Kidney (tissue), 14 donors: ENCODE results near the gene NPVF. TPM values are rescaled to one million over a fixed set of nuclear protein-coding genes. Genes with fewer than 3 reads are reported as not detected.

Experiments
- DNase-seq, 5 donors: peaks; one replicate each; pipeline ENCODE4 v3.0.0-alpha.2; 2013 to 2020
- FAIRE-seq: peaks from 2 replicates; lab custom pipeline; 2012; peaks lifted over from hg19 to GRCh38; lab: Jason Lieb, UNC
- H3K27ac ChIP-seq, 2 donors: one replicate each; pipeline ENCODE4 v1.7.0; 2013; ENCODE audit warnings: low read depth in 2 of 2, low read length in 2 of 2, inconsistent platforms in 1 of 2
- H3K27me3 ChIP-seq: one replicate; pipeline ENCODE4 v1.7.1; 2013; ENCODE audit warnings: low read length, inconsistent platforms; ENCODE audit not compliant: control insufficient read depth, insufficient read depth
- H3K36me3 ChIP-seq, 3 donors: one replicate each; pipeline versions ENCODE4 v1.7.0 to v1.7.1; 2013; ENCODE audit warnings: low read length in 3 of 3, control low read depth in 1 of 3, inconsistent platforms in 1 of 3; ENCODE audit not compliant: insufficient read depth in 3 of 3, control insufficient read depth in 2 of 3
- H3K4me1 ChIP-seq, 3 donors: one replicate each; pipeline versions ENCODE4 v1.7.0 to v1.7.1; 2013; ENCODE audit warnings: low read length in 3 of 3, inconsistent platforms in 1 of 3, low read depth in 1 of 3; ENCODE audit not compliant: control insufficient read depth in 2 of 3, insufficient read depth in 2 of 3
- H3K4me3 ChIP-seq, 3 donors: one replicate each; pipeline versions ENCODE4 v1.7.0 to v1.8.1; 2013; ENCODE audit warnings: low read length in 3 of 3, control low read depth in 1 of 3, inconsistent platforms in 1 of 3
- H3K9ac ChIP-seq, 3 donors: one replicate each; pipeline versions ENCODE4 v1.7.0 to v1.7.1; 2013; ENCODE audit warnings: low read length in 3 of 3, control low read depth in 1 of 3, inconsistent platforms in 1 of 3
- H3K9me3 ChIP-seq, 3 donors: one replicate each; pipeline versions ENCODE4 v1.7.0 to v1.7.1; 2013; ENCODE audit warnings: low read length in 3 of 3, control low read depth in 1 of 3, inconsistent platforms in 1 of 3; ENCODE audit not compliant: control insufficient read depth in 2 of 3, insufficient read depth in 1 of 3
- intact Hi-C: fragments of 100-400 bp; cut with DNase I; formaldehyde crosslinking; loops from one replicate; pipeline ENCODE4 v1.11.1; 2022
- polyA plus RNA-seq: library from polyadenylated mRNA; stranded (reverse); fragments of 350-450 nt; fragmentation: Illumina TruSeq; extraction: RNeasy Lipid Tissue Mini Kit (QIAGEN cat#74804); gene quantifications from one replicate; pipeline ENCODE4 v1.2.3, GENCODE V29; 2014; ENCODE audit warnings: low read depth, low replicate concordance; ENCODE audit not compliant: insufficient read depth
- total RNA-seq: library from RNA; stranded (reverse); fragmentation: NEBNext Ultra II Directional; extraction: Animal tissue kit (Norgen Biotek cat#: 25700); gene quantifications from one replicate; pipeline ENCODE4 v1.2.1, GENCODE V29; 2021
- TF ChIP-seq, protein P1 (sequence below): IDR thresholded peaks from 3 replicates; pipeline ENCODE4 v1.5.1; 2012; ENCODE audit warnings: mild to moderate bottlenecking, moderate library complexity, borderline replicate concordance; ENCODE audit not compliant: insufficient read depth; ENCODE audit errors: extremely low read depth
- donor health status: control.
- donor health status: control.
- donor health status: control.
- donor health status: control.
- donor health status: control.
- donor health status: DM: yes; HTN: yes; CAD: no.
- donor health status: Normal renal cell carcinoma (clear cell type).

Gene NPVF
- total and polyA plus RNA-seq, 2 donors from 2014 or later: not detected

DNA sequence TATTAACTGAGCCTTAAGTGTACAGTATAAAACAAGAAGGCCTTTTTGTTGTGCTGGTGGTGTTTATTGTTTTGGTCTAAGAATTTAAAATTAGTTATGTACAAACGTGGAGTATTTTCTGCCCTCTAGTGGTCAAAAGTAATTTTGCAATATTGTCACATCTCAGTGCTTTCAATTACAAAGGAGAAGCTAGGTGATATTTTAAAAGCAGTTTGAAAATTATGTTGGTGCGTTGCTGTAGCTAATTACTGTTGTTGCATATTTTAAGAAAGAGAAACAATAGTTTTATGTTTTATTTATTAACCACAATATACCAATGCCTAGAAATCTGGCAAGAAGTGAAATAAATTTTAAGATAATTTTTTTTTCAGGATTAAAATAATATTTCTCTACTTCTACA, 11.4 kb downstream of the NPVF start:
- Histone ChIP-seq H3K9ac (no peak overlapping the region), H3K36me3 (no peaks in the 10 kb centered on the region), H3K27me3 (no peaks in the 10 kb centered on the region), H3K4me3 (no peak overlapping the region), H3K9me3 (no peaks in the 10 kb centered on the region), H3K4me1 (no peaks in the 10 kb centered on the region), H3K27ac (no peak overlapping the region)
- peak; percentile 96 for FAIRE-seq
- intact Hi-C loops: no loop called here
- peak in 2 of 5 donors; percentile 74 to 77 for DNase-seq
- TF ChIP-seq, protein P1, sequence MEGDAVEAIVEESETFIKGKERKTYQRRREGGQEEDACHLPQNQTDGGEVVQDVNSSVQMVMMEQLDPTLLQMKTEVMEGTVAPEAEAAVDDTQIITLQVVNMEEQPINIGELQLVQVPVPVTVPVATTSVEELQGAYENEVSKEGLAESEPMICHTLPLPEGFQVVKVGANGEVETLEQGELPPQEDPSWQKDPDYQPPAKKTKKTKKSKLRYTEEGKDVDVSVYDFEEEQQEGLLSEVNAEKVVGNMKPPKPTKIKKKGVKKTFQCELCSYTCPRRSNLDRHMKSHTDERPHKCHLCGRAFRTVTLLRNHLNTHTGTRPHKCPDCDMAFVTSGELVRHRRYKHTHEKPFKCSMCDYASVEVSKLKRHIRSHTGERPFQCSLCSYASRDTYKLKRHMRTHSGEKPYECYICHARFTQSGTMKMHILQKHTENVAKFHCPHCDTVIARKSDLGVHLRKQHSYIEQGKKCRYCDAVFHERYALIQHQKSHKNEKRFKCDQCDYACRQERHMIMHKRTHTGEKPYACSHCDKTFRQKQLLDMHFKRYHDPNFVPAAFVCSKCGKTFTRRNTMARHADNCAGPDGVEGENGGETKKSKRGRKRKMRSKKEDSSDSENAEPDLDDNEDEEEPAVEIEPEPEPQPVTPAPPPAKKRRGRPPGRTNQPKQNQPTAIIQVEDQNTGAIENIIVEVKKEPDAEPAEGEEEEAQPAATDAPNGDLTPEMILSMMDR: peak; percentile 56

DNA sequence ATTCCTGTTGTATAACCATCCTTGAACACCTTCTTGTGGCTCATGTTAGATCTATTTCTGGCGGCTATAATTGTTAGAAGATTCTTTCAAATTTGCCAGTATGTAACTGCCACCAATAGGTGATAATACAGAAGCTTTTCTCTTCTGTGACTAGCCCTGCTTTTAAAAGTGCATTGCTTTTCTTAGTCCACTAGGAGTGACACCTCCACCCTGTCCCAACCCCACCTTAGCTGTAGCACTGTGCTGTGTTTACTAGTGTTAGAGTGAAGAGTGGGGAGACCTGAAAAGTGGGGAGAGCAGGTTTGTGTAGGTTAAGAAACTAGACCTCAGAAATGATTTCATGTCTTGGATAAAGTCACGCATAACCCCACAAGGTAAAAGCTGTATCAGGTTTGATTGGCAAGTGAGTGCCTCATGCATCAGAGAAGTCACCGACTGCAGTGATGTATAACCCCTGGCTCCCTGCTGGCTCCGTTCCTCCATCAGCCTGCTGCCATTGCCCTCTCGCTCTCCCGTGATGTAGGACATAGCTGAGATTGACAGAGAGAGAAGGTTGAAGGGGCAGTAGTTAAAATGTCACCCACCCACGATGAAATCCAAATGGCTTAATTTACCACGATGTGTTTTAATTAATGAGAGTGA, 12.5 kb downstream of the NPVF start:
- Histone ChIP-seq H3K27me3 (no peaks in the 10 kb centered on the region), H3K27ac (no peak overlapping the region), H3K9ac (no peak overlapping the region), H3K36me3 (no peaks in the 10 kb centered on the region), H3K4me1 (no peaks in the 10 kb centered on the region), H3K9me3 (no peaks in the 10 kb centered on the region), H3K4me3 (no peak overlapping the region)
- DNase-seq (peak in 2 of 5 donors; percentile 12 to 25), FAIRE-seq (no peak)
- intact Hi-C loops: no loop called here
- TF ChIP-seq, protein P1: no peak

DNA sequence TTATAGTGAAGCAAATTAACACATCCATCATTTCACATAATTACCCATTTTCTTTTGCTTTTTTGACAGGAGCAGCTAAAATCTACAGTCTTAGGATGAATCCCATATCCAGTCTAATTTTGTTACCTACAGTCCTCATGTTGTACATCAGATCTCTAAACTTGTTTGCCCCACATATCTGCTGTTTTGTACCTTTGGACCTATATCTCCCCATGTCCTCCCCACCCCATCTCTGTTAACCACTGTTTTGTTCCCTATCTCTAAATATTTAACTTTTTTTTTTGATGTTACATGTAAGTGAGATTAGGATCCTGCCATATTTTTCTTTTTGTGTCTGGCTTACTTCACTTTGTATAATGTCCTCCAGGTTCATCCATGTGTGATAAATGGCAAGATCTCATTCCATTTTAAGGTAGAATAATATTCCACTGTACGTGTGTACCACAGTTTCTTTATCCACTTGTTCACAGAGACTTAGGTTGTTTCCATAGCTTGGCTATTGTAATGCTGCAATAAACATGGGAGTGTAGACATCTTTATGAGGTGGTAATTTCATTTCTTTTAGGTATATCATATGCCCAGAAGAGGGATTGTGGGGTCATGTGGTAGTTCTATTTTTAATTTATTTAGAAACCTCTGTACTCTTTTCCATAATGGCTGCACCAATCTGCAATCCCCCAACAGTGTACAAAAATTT, 19.6 kb downstream of the NPVF start:
- DNase-seq (no peak), FAIRE-seq (no peak)
- no peak overlapping the region for H3K27ac ChIP-seq
- intact Hi-C loops: no loop called here
- TF ChIP-seq, protein P1: no peak
- no peaks in the 10 kb centered on the region for H3K4me1 ChIP-seq
- no peaks in the 10 kb centered on the region for H3K27me3 ChIP-seq
- no peak overlapping the region for H3K9ac ChIP-seq
- no peaks in the 10 kb centered on the region for H3K9me3 ChIP-seq
- H3K36me3 ChIP-seq: no peaks in the 10 kb centered on the region
- H3K4me3 ChIP-seq: no peak overlapping the region
